SK-N-SH (cell line): ENCODE results near the gene MAP4. TPM values are rescaled to one million over a fixed set of nuclear protein-coding genes. Genes with fewer than 3 reads are reported as not detected.
A peak's percentile ranks its signal among the peaks of the same experiment; 100 is the strongest.

Experiments
- CTCF ChIA-PET: fragments of 300-600, 350-600 bp; formaldehyde crosslinking; extraction: SDS; loops from one replicate; lab custom pipeline; 2021; lab: Yijun Ruan, JAX
- POLR2A ChIA-PET: fragments of 350-600 bp; sonication (Branson Sonifier 250); formaldehyde crosslinking; extraction: SDS; loops from one replicate; lab custom pipeline; 2020; ENCODE audit warnings: antibody characterized with exemption, inconsistent platforms; lab: Yijun Ruan, JAX
- DNase-seq: peaks from one replicate; pipeline ENCODE4 v3.0.0; 2012
- H2AFZ ChIP-seq: fragments of 200-600 bp; sonication (generic); 2 replicates; pipeline ENCODE4 v1.8.1; 2016; ENCODE audit warnings: antibody characterized with exemption, mild to moderate bottlenecking, low read depth
- H3F3A ChIP-seq: fragments of 200-600 bp; sonication (generic); replicated peaks from 2 replicates; pipeline ENCODE3; 2016; ENCODE audit warnings: antibody characterized with exemption, mild to moderate bottlenecking; ENCODE audit not compliant: insufficient read depth
- H3K27ac ChIP-seq, 2 experiments: fragments of 200-500 bp in 1 of 2; fragments of 200-600 bp in 1 of 2; sonication (Bioruptor generic) in 1 of 2; sonication (generic), shearing (Covaris generic) in 1 of 2; 2 replicates each; pipeline versions ENCODE4 v1.5.1 to v1.6.1; 2014 to 2016; ENCODE audit warnings: low read depth in 2 of 2, inconsistent platforms in 1 of 2, low read length in 1 of 2, mild to moderate bottlenecking in 1 of 2, mixed read lengths in 1 of 2
- H3K27me3 ChIP-seq: fragments of 200-600 bp; sonication (generic), shearing (Covaris generic); 2 replicates; pipeline ENCODE4 v1.6.1; 2016; ENCODE audit warnings: mixed run types; ENCODE audit not compliant: insufficient read depth
- H3K36me3 ChIP-seq, 2 experiments: fragments of 200-500 bp in 1 of 2; fragments of 200-600 bp in 1 of 2; sonication (Bioruptor generic) in 1 of 2; sonication (generic) in 1 of 2; replicated peaks in 1 of 2; 2 replicates each; pipeline versions ENCODE3 to v1.5.1; 2014 to 2016; ENCODE audit warnings: low read length in 1 of 2, mild to moderate bottlenecking in 1 of 2; ENCODE audit not compliant: insufficient read depth in 2 of 2, control insufficient read depth in 1 of 2
- H3K4me1 ChIP-seq, 2 experiments: fragments of 200-500 bp in 1 of 2; fragments of 200-600 bp in 1 of 2; sonication (Bioruptor generic) in 1 of 2; sonication (generic), shearing (Covaris generic) in 1 of 2; 2 replicates each; pipeline versions ENCODE4 v1.5.1 to v1.6.1; 2014 to 2016; ENCODE audit warnings: low read depth in 1 of 2, low read length in 1 of 2, mixed run types in 1 of 2; ENCODE audit not compliant: insufficient read depth in 2 of 2, control insufficient read depth in 1 of 2
- H3K4me2 ChIP-seq: fragments of 200-600 bp; sonication (generic), shearing (Covaris generic); 2 replicates; pipeline ENCODE4 v1.6.1; 2017; ENCODE audit warnings: mixed run types
- H3K4me3 ChIP-seq, 2 experiments: fragments of 200-500 bp in 1 of 2; fragments of 200-600 bp in 1 of 2; sonication (Bioruptor generic) in 1 of 2; sonication (generic), shearing (Covaris generic) in 1 of 2; 2 replicates each; pipeline versions ENCODE4 v1.5.1 to v1.8.1; 2014 to 2016; ENCODE audit warnings: low read depth in 2 of 2, inconsistent platforms in 1 of 2, low read length in 1 of 2, mild to moderate bottlenecking in 1 of 2, mixed read lengths in 1 of 2, moderate library complexity in 1 of 2
- H3K79me2 ChIP-seq: fragments of 200-600 bp; sonication (generic); 2 replicates; pipeline ENCODE4 v1.8.1; 2017; ENCODE audit warnings: mild to moderate bottlenecking; ENCODE audit not compliant: insufficient read depth
- H3K9ac ChIP-seq: fragments of 200-600 bp; sonication (generic); 2 replicates; pipeline ENCODE4 v1.6.1; 2017; ENCODE audit warnings: mixed run types
- H3K9me2 ChIP-seq: fragments of 200-600 bp; sonication (generic); 2 replicates; pipeline ENCODE4 v1.6.1; 2017; ENCODE audit warnings: mixed run types
- H3K9me3 ChIP-seq: fragments of 200-600 bp; sonication (generic); 2 replicates; pipeline ENCODE4 v1.6.1; 2017; ENCODE audit warnings: mixed run types, mild to moderate bottlenecking, moderate library complexity
- H4K20me1 ChIP-seq: fragments of 200-600 bp; sonication (generic); 2 replicates; pipeline ENCODE4 v1.6.1; 2017; ENCODE audit warnings: mild to moderate bottlenecking, mixed run types; ENCODE audit not compliant: insufficient read depth
- CHD2 ChIP-seq: fragments of 150-350 bp; IDR thresholded peaks from 2 replicates; pipeline ENCODE4 v1.6.1; 2018; ENCODE audit warnings: low read length; ENCODE audit not compliant: partially characterized antibody
- CTCF ChIP-seq: fragments of 200-600 bp; sonication (generic); IDR thresholded peaks from 2 replicates; pipeline ENCODE4 v1.6.1; 2017; ENCODE audit warnings: antibody characterized with exemption, mild to moderate bottlenecking, moderate library complexity
- ELF1 ChIP-seq: IDR thresholded peaks from 2 replicates; pipeline ENCODE4 v1.4.0; 2012
- EP300 ChIP-seq, 2 experiments: IDR thresholded peaks; 2 replicates each; pipeline versions ENCODE4 v1.4.0 to v1.6.1; 2012; ENCODE audit warnings: borderline replicate concordance in 1 of 2, low read depth in 1 of 2, low read length in 1 of 2
- FOXJ3 ChIP-seq: sonication (generic); formaldehyde crosslinking; IDR thresholded peaks from 2 replicates; pipeline ENCODE4 v1.5.1; 2020; ENCODE audit warnings: mild to moderate bottlenecking, missing genetic modification reagents
- FOXM1 ChIP-seq: IDR thresholded peaks from 2 replicates; pipeline ENCODE4 v1.4.0; 2012; ENCODE audit warnings: low read depth, mild to moderate bottlenecking
- GATA2 ChIP-seq: sonication (generic); formaldehyde crosslinking; IDR thresholded peaks from 2 replicates; pipeline ENCODE4 v1.5.0; 2020; ENCODE audit warnings: mild to moderate bottlenecking, missing genetic modification reagents
- JUND ChIP-seq: IDR thresholded peaks from 2 replicates; pipeline ENCODE4 v1.4.0; 2012
- MAX ChIP-seq: IDR thresholded peaks from 2 replicates; pipeline ENCODE4 v1.4.0; 2012; ENCODE audit warnings: low read depth
- MEF2A ChIP-seq: IDR thresholded peaks from 2 replicates; pipeline ENCODE4 v1.4.0; 2012; ENCODE audit warnings: low read depth, borderline replicate concordance
- NRF1 ChIP-seq: IDR thresholded peaks from 2 replicates; pipeline ENCODE4 v1.6.1; 2012; ENCODE audit warnings: low read depth, mild to moderate bottlenecking, low read length
- PBX3 ChIP-seq: IDR thresholded peaks from 2 replicates; pipeline ENCODE4; 2012
- RAD21 ChIP-seq: IDR thresholded peaks from 2 replicates; pipeline ENCODE4 v1.6.1; 2012; ENCODE audit warnings: mild to moderate bottlenecking, low read length
- REST ChIP-seq: IDR thresholded peaks from 2 replicates; pipeline ENCODE4 v1.6.1; 2012; ENCODE audit warnings: mild to moderate bottlenecking, low read depth, low read length, moderate library complexity
- RFX5 ChIP-seq: IDR thresholded peaks from 2 replicates; pipeline ENCODE4 v1.6.1; 2012; ENCODE audit warnings: mild to moderate bottlenecking, improper control_type of control experiment, low read length
- RXRA ChIP-seq: IDR thresholded peaks from 2 replicates; pipeline ENCODE4 v1.4.0; 2012; ENCODE audit warnings: low read depth, mild to moderate bottlenecking, borderline replicate concordance
- SMC3 ChIP-seq: IDR thresholded peaks from 2 replicates; pipeline ENCODE4 v1.6.1; 2012; ENCODE audit warnings: low read depth, low read length, improper control_type of control experiment
- TAF1 ChIP-seq: IDR thresholded peaks from 2 replicates; pipeline ENCODE4 v1.6.1; 2012; ENCODE audit warnings: low read depth, mild to moderate bottlenecking, low read length, moderate library complexity, borderline replicate concordance
- TCF12 ChIP-seq: IDR thresholded peaks from 2 replicates; pipeline ENCODE4 v1.4.0; 2012
- TEAD4 ChIP-seq: IDR thresholded peaks from 2 replicates; pipeline ENCODE4 v1.4.0; 2012; ENCODE audit warnings: mild to moderate bottlenecking, borderline replicate concordance; ENCODE audit not compliant: insufficient read depth
- WGBS: methylation state at CpG from one replicate; pipeline ENCODE4 v1.1.6; 2017; ENCODE audit warnings: low lambda C conversion rate; 5-methylcytosine and 5-hydroxymethylcytosine counted together
- polyA plus RNA-seq, 3 experiments: library from polyadenylated mRNA; depleted of rRNA; stranded (reverse); fragments of >200 nt; gene quantifications; 2 replicates each; pipeline ENCODE4 v1.2.3, GENCODE V29; 2012

The MAP4 gene
- polyA plus RNA-seq, 1 of the 3 experiments (the other 2 are of a cell fraction): 121 TPM

GRCh38 chr3:47882338-47882737 is 133.9 kb downstream of the MAP4 start:
- Histone ChIP-seq H2AFZ (no peak overlapping the region), H3K79me2 (peaks cover 49% of the 10 kb centered on the region; the same call in 1 of the 2 replicates), H3K9ac (no peak overlapping the region), H3K4me2 (no peak overlapping the region), H3K27me3 (no peaks in the 10 kb centered on the region), H3K9me2 (no peaks in the 10 kb centered on the region), H3K36me3 (peaks cover 2 to 20% of the 10 kb centered on the region in 2 experiments), H3K4me3 (no peak overlapping the region), H4K20me1 (0 out of 2 replicates have a peak, but pooled peaks cover 9% of the 10 kb centered on the region), H3K9me3 (no peaks in the 10 kb centered on the region), H3K27ac (no peak overlapping the region), H3K4me1 (0 out of 4 replicates have a peak, but pooled peaks cover 0 to 15% of the 10 kb centered on the region in 2 experiments), H3F3A (peaks cover 8% of the 10 kb centered on the region)
- TF ChIP-seq RFX5 (no peak), CTCF (peak; percentile 33; the same call in 1 of the 2 replicates), TEAD4 (no peak)
- 98% methylated on average over 2 of the region's 2 CpGs for WGBS
- DNase-seq: no peak
- ChIA-PET CTCF (interaction anchor here (0.6 to 3.5 kb wide), 4 partner anchors 45 to 799 kb away, joined by 3 to 12 read pairs (median 4); no protein-coding TSS in a partner anchor), POLR2A (no interaction called here)

- H3K4me3 ChIP-seq: no peak overlapping the region
- no peaks in the 10 kb centered on the region for H3K27me3 ChIP-seq
- H3K9me2 ChIP-seq: no peaks in the 10 kb centered on the region
- DNase-seq: no peak
- no peak overlapping the region for H3K9ac ChIP-seq
- CTCF ChIA-PET: no interaction called here
- 0 out of 4 replicates have a peak, but pooled peaks cover 0 to 15% of the 10 kb centered on the region in 2 experiments for H3K4me1 ChIP-seq
- POLR2A ChIA-PET: no interaction called here
- peak overlapping the region in 1 of 2 experiments; percentile 22; a peak in 1 of 4 replicates for H3K27ac ChIP-seq
- no peak overlapping the region for H3K4me2 ChIP-seq
- no peak overlapping the region for H2AFZ ChIP-seq
- peaks cover 49% of the 10 kb centered on the region; the same call in 1 of the 2 replicates for H3K79me2 ChIP-seq
- H4K20me1 ChIP-seq: 0 out of 2 replicates have a peak, but pooled peaks cover 9% of the 10 kb centered on the region
- peaks cover 18 to 44% of the 10 kb centered on the region in 2 experiments for H3K36me3 ChIP-seq
- peaks cover 8% of the 10 kb centered on the region for H3F3A ChIP-seq
- no peaks in the 10 kb centered on the region for H3K9me3 ChIP-seq
- TF ChIP-seq GATA2 (CRISPR knock-in tag) (no peak), CTCF (no peak), TCF12 (no peak), SMC3 (no peak), NRF1 (no peak), MAX (no peak), CHD2 (no peak), REST (no peak), RAD21 (no peak), TAF1 (no peak), EP300 (IDR thresholded peaks at IDR 0.05; ENCODE audit: borderline replicate concordance in 1 of 2, low read depth in 1 of 2, low read length in 1 of 2) (no peak), PBX3 (no peak), FOXJ3 (no peak), MEF2A (no peak), RXRA (no peak), FOXM1 (no peak), ELF1 (no peak), JUND (no peak)
Observed at GRCh38 chr3:47877719-47878118, 138.5 kb downstream of the MAP4 start.
